ENCODE data around the gene CDSN. TPM values are rescaled to one million over a fixed set of nuclear protein-coding genes. Genes with fewer than 3 reads are reported as not detected.

The CDSN gene
- total RNA-seq, 4 donors from 2014 or later = not detected

DNA sequence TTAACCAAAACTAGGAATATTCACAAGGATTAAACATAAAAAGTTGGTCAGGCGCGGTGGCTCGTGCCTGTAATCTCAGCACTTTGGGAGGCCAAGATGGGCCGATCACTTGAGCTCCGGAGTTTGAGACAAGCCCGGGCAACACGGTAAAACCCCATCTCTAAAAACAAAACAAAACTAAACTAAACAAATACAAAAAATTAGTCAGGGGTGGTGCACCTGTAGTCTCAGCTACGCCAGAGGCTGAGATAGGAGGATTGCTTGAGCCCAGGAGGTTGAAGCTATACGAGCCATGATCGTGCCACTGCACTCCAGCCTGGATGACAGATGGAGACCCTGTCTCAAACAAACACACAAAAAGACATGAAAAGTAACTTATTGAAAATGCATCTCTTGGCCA lies 15.5 kb upstream of the CDSN start:
- TF ChIP-seq, protein P1, sequence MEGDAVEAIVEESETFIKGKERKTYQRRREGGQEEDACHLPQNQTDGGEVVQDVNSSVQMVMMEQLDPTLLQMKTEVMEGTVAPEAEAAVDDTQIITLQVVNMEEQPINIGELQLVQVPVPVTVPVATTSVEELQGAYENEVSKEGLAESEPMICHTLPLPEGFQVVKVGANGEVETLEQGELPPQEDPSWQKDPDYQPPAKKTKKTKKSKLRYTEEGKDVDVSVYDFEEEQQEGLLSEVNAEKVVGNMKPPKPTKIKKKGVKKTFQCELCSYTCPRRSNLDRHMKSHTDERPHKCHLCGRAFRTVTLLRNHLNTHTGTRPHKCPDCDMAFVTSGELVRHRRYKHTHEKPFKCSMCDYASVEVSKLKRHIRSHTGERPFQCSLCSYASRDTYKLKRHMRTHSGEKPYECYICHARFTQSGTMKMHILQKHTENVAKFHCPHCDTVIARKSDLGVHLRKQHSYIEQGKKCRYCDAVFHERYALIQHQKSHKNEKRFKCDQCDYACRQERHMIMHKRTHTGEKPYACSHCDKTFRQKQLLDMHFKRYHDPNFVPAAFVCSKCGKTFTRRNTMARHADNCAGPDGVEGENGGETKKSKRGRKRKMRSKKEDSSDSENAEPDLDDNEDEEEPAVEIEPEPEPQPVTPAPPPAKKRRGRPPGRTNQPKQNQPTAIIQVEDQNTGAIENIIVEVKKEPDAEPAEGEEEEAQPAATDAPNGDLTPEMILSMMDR (IDR thresholded peaks at IDR 0.05) = no peak
- TF ChIP-seq POLR2A (IDR thresholded peaks at IDR 0.05) = no peak
- TF ChIP-seq EP300 (IDR thresholded peaks at IDR 0.05) = no peak
- TF ChIP-seq POLR2AphosphoS5 (IDR thresholded peaks at IDR 0.05) = no peak
- Histone ChIP-seq H3K4me1 (peaks cover 0 to 10% (median 4%) of the 10 kb centered on the region in 3 donors), H3K27ac (no peak overlapping the region), H3K9me3 (no peaks in the 10 kb centered on the region), H3K36me3 (no peaks in the 10 kb centered on the region), H3K27me3 (no peaks in the 10 kb centered on the region), H3K4me3 (no peak overlapping the region)
- WGBS, 2 donors (ENCODE audit: low coverage in 1 of 2) = 83 to 85% methylated on average over 8 to 9 of the region's 10 CpGs
- ATAC-seq = no peak

DNA sequence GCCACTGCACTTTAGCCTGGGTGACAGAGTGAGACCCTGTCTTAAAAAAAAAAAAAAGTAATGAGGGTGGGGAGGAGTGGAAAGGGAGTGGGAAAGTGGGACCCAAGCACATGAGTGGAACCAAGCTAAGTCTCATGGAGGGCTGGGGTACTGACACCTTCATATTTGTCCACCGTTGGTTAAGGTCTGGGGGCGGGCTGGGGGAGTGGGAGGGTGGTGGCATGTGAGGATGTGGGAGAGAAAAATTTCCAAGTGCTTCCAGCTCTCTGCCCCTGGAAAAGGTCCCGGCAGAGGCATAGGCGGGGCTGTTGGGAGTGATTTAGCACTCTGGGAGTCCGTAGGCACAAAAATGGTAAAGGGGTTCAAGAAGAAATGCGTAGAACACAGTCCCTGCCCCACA lies 12.6 kb upstream of the CDSN start:
- H3K4me3 ChIP-seq = no peak overlapping the region
- TF ChIP-seq, protein P1 (IDR thresholded peaks at IDR 0.05) = no peak
- no peak for TF ChIP-seq EP300 (IDR thresholded peaks at IDR 0.05)
- H3K4me1 ChIP-seq = peaks cover 0 to 7% (median 3%) of the 10 kb centered on the region in 3 donors
- H3K27ac ChIP-seq = no peak overlapping the region
- H3K27me3 ChIP-seq = no peaks in the 10 kb centered on the region
- no peaks in the 10 kb centered on the region for H3K36me3 ChIP-seq
- no peak for ATAC-seq
- 82 to 83% methylated on average over 1 to 4 of the region's 6 CpGs for WGBS, 2 donors (ENCODE audit: low coverage in 1 of 2)
- no peaks in the 10 kb centered on the region for H3K9me3 ChIP-seq

DNA sequence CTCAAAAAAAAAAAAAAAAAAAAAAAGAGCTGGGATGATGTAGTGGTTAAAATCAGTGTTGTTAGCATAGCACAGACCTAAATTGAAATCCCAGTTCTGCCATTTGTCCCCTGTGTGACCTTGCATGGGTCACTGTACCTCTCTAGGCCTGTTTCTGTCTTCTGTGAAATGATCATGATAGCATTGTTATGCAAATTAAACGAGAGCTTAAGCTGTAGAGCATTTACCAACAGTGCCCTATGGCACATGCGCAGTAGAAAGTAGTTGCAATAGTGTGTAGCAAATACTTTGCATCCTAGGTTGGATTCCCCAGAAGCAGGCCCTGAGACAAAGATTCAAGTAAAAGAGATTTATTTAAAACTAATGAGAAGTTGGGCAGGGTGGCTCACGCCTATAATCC lies 11.3 kb upstream of the CDSN start:
- no peak for ATAC-seq
- Histone ChIP-seq H3K9me3 (no peaks in the 10 kb centered on the region), H3K36me3 (no peaks in the 10 kb centered on the region), H3K27me3 (no peaks in the 10 kb centered on the region), H3K4me1 (no peaks in the 10 kb centered on the region), H3K27ac (no peak overlapping the region), H3K4me3 (no peak overlapping the region)
- TF ChIP-seq POLR2A (IDR thresholded peaks at IDR 0.05) (no peak), EP300 (IDR thresholded peaks at IDR 0.05) (no peak), POLR2AphosphoS5 (IDR thresholded peaks at IDR 0.05) (no peak)
- TF ChIP-seq, protein P1 (IDR thresholded peaks at IDR 0.05) = no peak
- 68 to 84% methylated on average over 2 to 3 of the region's 3 CpGs for WGBS, 2 donors (ENCODE audit: low coverage in 1 of 2)

DNA sequence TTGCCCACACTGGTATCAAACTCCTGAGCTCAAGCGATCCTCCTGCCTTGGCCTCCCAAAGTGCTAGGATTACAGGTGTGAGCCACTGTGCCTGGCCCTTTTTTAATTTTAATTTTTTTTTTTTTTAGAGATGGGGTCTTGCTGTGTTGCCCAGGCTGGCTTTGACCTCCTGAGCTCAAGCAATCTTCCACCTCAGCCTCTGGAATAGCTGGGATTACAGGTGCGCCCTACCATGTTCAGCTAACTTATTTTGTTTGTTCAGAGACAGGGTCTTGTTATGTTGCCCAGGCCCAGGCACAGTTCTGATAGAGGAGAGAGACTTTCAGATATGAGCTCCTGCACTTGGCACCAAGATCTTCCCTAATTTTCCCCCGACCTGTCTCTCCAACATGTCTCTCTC lies 10.5 kb upstream of the CDSN start:
- Histone ChIP-seq H3K4me3 (no peak overlapping the region), H3K9me3 (no peaks in the 10 kb centered on the region), H3K36me3 (peaks cover 0 to 3% of the 10 kb centered on the region in 2 donors), H3K27ac (no peak overlapping the region), H3K27me3 (no peaks in the 10 kb centered on the region), H3K4me1 (no peaks in the 10 kb centered on the region)
- ATAC-seq = no peak
- TF ChIP-seq POLR2AphosphoS5 (IDR thresholded peaks at IDR 0.05) (no peak), POLR2A (IDR thresholded peaks at IDR 0.05) (no peak), EP300 (IDR thresholded peaks at IDR 0.05) (no peak)
- TF ChIP-seq, protein P1 (IDR thresholded peaks at IDR 0.05) = no peak
- WGBS, 2 donors (ENCODE audit: low coverage in 1 of 2) = 93 to 100% methylated on average over 1 to 3 of the region's 3 CpGs

DNA sequence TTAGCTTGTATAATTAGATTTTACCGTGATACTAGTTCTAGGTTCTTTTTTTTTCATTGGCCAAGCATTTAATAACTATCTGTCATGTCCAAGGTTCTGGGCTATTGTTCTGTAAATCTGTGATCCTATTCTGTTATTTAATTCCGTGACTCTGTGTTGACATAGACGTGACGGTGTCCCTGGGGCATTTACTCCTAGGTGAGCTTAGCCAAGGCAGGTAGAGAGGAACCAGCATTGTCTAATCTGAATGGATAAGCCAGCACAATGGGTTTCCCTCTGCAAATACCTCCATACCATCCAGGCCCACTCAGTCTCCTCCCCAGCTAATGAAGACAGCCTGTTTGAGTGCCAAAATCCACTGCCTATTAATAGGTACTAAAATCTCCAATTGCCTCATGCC lies 8.9 kb upstream of the CDSN start:
- Histone ChIP-seq H3K4me3 (no peak overlapping the region), H3K27me3 (no peaks in the 10 kb centered on the region), H3K36me3 (peaks cover 0 to 3% of the 10 kb centered on the region in 2 donors), H3K4me1 (peaks cover 0 to 5% (median 0%) of the 10 kb centered on the region in 3 donors), H3K9me3 (no peaks in the 10 kb centered on the region), H3K27ac (no peak overlapping the region)
- ATAC-seq = no peak
- no peak for TF ChIP-seq POLR2A (IDR thresholded peaks at IDR 0.05)
- TF ChIP-seq, protein P1 (IDR thresholded peaks at IDR 0.05) = no peak
- no peak for TF ChIP-seq EP300 (IDR thresholded peaks at IDR 0.05)
- TF ChIP-seq POLR2AphosphoS5 (IDR thresholded peaks at IDR 0.05) = no peak
- 24 to 33% methylated on average over 4 of the region's 4 CpGs for WGBS, 2 donors (ENCODE audit: low coverage in 1 of 2)

Data from gastroesophageal sphincter (tissue), 4 donors.